Smooth muscle cell of the brain vasculature (primary cell): Measurements from ENCODE around the gene ORC3.
"Not testable (repeated sequence)": the region's sequence is repeated elsewhere in the genome, so short reads cannot be mapped to it uniquely, and the experiment has no call there.

ENCODE experiments used
- DNase-seq: peaks from one replicate; pipeline ENCODE4 v3.0.0-alpha.2; 2012; ENCODE audit warnings: low read depth, low spot score

Gene ORC3

GRCh38 chr6:87600576-87600975, 10.6 kb downstream of the ORC3 start:
- DNase-seq, result no peak

- no peak for DNase-seq
These were observed 16.3 kb downstream of the ORC3 start for GRCh38 chr6:87606199-87606598.

GRCh38 chr6:87608802-87609201, 18.9 kb downstream of the ORC3 start:
- no peak for DNase-seq

GRCh38 chr6:87613018-87613417, 23.1 kb downstream of the ORC3 start:
- not testable (repeated sequence) for DNase-seq

- DNase-seq, result no peak
These were observed 27.5 kb downstream of the ORC3 start for GRCh38 chr6:87617405-87617804.

GRCh38 chr6:87618531-87618930, 28.6 kb downstream of the ORC3 start:
- peak; percentile 7 for DNase-seq

GRCh38 chr6:87623248-87623647, 33.3 kb downstream of the ORC3 start:
- no peak for DNase-seq

- no peak for DNase-seq
These were observed 38.5 kb downstream of the ORC3 start for GRCh38 chr6:87628424-87628823.

GRCh38 chr6:87628881-87629280, 38.9 kb downstream of the ORC3 start:
- no peak for DNase-seq

- no peak for DNase-seq
These were observed 40.8 kb downstream of the ORC3 start for GRCh38 chr6:87630746-87631145.

GRCh38 chr6:87633851-87634250, 43.9 kb downstream of the ORC3 start:
- DNase-seq, result no peak

- DNase-seq, result no peak
These were observed 46.4 kb downstream of the ORC3 start for GRCh38 chr6:87636315-87636714.

GRCh38 chr6:87637106-87637505, 47.2 kb downstream of the ORC3 start:
- DNase-seq, result no peak

- no peak for DNase-seq
These were observed 49.4 kb downstream of the ORC3 start for GRCh38 chr6:87639373-87639772.

GRCh38 chr6:87641065-87641692, 51.2 kb downstream of the ORC3 start:
- no peak for DNase-seq

- DNase-seq, result no peak
These were observed 55.1 kb downstream of the ORC3 start for GRCh38 chr6:87645080-87645479.

GRCh38 chr6:87653074-87653962, 63.4 kb downstream of the ORC3 start:
- no peak for DNase-seq

GRCh38 chr6:87654122-87654521, 64.2 kb downstream of the ORC3 start:
- DNase-seq, result no peak

GRCh38 chr6:87654875-87655454, 65.0 kb downstream of the ORC3 start:
- DNase-seq, result no peak

GRCh38 chr6:87655824-87656223, 65.9 kb downstream of the ORC3 start:
- DNase-seq, result no peak

- peak; percentile 12 for DNase-seq
These were observed 66.9 kb downstream of the ORC3 start for GRCh38 chr6:87656857-87657256.

GRCh38 chr6:87658516-87658915, 68.6 kb downstream of the ORC3 start:
- DNase-seq, result no peak
